ENCODE measurements around the gene CCDC33.

GRCh38 chr15:74270854-74271520 lies 34.9 kb downstream of the CCDC33 start:
- TF ChIP-seq, protein P1, sequence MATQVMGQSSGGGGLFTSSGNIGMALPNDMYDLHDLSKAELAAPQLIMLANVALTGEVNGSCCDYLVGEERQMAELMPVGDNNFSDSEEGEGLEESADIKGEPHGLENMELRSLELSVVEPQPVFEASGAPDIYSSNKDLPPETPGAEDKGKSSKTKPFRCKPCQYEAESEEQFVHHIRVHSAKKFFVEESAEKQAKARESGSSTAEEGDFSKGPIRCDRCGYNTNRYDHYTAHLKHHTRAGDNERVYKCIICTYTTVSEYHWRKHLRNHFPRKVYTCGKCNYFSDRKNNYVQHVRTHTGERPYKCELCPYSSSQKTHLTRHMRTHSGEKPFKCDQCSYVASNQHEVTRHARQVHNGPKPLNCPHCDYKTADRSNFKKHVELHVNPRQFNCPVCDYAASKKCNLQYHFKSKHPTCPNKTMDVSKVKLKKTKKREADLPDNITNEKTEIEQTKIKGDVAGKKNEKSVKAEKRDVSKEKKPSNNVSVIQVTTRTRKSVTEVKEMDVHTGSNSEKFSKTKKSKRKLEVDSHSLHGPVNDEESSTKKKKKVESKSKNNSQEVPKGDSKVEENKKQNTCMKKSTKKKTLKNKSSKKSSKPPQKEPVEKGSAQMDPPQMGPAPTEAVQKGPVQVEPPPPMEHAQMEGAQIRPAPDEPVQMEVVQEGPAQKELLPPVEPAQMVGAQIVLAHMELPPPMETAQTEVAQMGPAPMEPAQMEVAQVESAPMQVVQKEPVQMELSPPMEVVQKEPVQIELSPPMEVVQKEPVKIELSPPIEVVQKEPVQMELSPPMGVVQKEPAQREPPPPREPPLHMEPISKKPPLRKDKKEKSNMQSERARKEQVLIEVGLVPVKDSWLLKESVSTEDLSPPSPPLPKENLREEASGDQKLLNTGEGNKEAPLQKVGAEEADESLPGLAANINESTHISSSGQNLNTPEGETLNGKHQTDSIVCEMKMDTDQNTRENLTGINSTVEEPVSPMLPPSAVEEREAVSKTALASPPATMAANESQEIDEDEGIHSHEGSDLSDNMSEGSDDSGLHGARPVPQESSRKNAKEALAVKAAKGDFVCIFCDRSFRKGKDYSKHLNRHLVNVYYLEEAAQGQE (IDR thresholded peaks at IDR 0.05; ENCODE audit: insufficient replicate concordance, low read depth): no peak
- TF ChIP-seq, protein P2, sequence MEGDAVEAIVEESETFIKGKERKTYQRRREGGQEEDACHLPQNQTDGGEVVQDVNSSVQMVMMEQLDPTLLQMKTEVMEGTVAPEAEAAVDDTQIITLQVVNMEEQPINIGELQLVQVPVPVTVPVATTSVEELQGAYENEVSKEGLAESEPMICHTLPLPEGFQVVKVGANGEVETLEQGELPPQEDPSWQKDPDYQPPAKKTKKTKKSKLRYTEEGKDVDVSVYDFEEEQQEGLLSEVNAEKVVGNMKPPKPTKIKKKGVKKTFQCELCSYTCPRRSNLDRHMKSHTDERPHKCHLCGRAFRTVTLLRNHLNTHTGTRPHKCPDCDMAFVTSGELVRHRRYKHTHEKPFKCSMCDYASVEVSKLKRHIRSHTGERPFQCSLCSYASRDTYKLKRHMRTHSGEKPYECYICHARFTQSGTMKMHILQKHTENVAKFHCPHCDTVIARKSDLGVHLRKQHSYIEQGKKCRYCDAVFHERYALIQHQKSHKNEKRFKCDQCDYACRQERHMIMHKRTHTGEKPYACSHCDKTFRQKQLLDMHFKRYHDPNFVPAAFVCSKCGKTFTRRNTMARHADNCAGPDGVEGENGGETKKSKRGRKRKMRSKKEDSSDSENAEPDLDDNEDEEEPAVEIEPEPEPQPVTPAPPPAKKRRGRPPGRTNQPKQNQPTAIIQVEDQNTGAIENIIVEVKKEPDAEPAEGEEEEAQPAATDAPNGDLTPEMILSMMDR (IDR thresholded peaks at IDR 0.05; ENCODE audit: insufficient read depth, low read length): no peak
- TF ChIP-seq POLR2AphosphoS5 (IDR thresholded peaks at IDR 0.05; ENCODE audit: low read depth) (no peak), GABPA (IDR thresholded peaks at IDR 0.05; ENCODE audit: low read depth) (no peak)

All from HL-60 (cell line).